ENCODE data around the gene F12.
A peak's percentile ranks its signal among the peaks of the same experiment; 100 is the strongest.

Gene F12

DNA sequence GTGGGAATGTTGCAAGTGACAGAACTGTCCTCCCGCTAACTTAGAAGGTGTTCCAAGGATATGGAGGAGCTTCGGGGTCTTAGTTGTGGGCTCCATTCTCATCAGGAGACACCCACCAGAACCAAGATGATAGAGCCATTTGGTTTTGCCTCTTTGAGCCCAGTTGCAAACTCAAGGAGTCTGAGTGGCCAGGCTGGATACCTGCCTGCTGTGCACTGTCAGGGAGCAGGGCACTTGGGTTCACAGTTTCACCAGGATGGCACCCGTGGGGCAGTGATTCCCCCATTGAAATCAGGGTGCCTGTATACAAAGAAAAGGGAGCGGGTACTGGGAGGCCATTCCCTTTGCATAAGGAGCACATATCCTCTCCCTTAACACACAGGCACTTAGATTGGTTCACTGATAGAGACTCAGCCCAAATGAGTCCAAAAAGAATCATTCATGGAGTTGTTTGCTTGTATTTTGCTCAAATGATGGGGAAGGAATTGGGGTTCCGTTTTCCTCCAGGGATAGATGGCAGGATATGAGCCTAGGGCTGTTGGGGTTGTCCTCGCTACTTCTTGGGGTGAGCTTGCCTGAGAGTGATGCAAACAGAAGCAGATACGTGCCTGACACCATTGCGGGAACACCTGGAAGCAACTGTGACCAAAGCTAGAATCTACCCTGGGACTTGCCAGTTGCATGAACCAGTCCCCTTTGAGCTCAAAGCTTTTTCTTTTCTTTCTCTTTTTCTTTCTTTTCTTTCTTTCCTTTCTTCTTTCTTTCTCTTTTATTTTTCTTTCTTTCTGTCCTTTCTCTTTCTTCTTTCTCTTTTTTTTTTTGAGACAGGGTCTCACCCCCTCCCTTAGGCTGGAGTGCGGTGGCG lies 35.9 kb upstream of the F12 start (continued):
- no peak for TF ChIP-seq ZNF792 (tag by site-specific recombination; IDR thresholded peaks at IDR 0.05)
- no peak for TF ChIP-seq ZNF701 (tag by site-specific recombination; IDR thresholded peaks at IDR 0.05)
- TF ChIP-seq ZNF335 (tag by site-specific recombination; conservative IDR thresholded peaks at IDR 0.05): no peak
- TF ChIP-seq ZNF366 (tag by site-specific recombination; conservative IDR thresholded peaks at IDR 0.05): peak; percentile 83
- peak; percentile 26; the same call in 1 of the 2 replicates for TF ChIP-seq ZBTB17 (tag by site-specific recombination; IDR thresholded peaks at IDR 0.05)
- TF ChIP-seq ZFP69B (tag by site-specific recombination; IDR thresholded peaks at IDR 0.05): no peak
- TF ChIP-seq ZNF555 (tag by site-specific recombination; conservative IDR thresholded peaks at IDR 0.05): no peak
- TF ChIP-seq, protein P1, sequence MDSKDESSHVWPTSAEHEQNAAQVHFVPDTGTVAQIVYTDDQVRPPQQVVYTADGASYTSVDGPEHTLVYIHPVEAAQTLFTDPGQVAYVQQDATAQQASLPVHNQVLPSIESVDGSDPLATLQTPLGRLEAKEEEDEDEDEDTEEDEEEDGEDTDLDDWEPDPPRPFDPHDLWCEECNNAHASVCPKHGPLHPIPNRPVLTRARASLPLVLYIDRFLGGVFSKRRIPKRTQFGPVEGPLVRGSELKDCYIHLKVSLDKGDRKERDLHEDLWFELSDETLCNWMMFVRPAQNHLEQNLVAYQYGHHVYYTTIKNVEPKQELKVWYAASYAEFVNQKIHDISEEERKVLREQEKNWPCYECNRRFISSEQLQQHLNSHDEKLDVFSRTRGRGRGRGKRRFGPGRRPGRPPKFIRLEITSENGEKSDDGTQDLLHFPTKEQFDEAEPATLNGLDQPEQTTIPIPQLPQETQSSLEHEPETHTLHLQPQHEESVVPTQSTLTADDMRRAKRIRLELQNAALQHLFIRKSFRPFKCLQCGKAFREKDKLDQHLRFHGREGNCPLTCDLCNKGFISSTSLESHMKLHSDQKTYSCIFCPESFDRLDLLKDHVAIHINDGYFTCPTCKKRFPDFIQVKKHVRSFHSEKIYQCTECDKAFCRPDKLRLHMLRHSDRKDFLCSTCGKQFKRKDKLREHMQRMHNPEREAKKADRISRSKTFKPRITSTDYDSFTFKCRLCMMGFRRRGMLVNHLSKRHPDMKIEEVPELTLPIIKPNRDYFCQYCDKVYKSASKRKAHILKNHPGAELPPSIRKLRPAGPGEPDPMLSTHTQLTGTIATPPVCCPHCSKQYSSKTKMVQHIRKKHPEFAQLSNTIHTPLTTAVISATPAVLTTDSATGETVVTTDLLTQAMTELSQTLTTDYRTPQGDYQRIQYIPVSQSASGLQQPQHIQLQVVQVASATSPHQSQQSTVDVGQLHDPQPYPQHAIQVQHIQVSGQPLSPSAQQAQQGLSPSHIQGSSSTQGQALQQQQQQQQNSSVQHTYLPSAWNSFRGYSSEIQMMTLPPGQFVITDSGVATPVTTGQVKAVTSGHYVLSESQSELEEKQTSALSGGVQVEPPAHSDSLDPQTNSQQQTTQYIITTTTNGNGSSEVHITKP (tag by site-specific recombination; IDR thresholded peaks at IDR 0.05): no peak
- no peak for TF ChIP-seq ZNF23 (tag by site-specific recombination; IDR thresholded peaks at IDR 0.05; ENCODE audit: borderline replicate concordance)
- no peak for TF ChIP-seq ZNF600 (tag by site-specific recombination; IDR thresholded peaks at IDR 0.05)
- TF ChIP-seq SALL2 (tag by site-specific recombination; IDR thresholded peaks at IDR 0.05; ENCODE audit: borderline replicate concordance): no peak
- no peak for TF ChIP-seq ZNF549 (tag by site-specific recombination; IDR thresholded peaks at IDR 0.05)
- no peak for TF ChIP-seq ZNF585B (tag by site-specific recombination; IDR thresholded peaks at IDR 0.05)
- TF ChIP-seq ZNF654 (tag by site-specific recombination; IDR thresholded peaks at IDR 0.05; ENCODE audit: low read depth): no peak
- TF ChIP-seq BCL11A (tag by site-specific recombination; IDR thresholded peaks at IDR 0.05; ENCODE audit: low read depth): no peak
- no peak for TF ChIP-seq HOXA7 (CRISPR knock-in tag; IDR thresholded peaks at IDR 0.05; ENCODE audit: borderline replicate concordance)
- no peak for TF ChIP-seq ZNF16 (tag by site-specific recombination; IDR thresholded peaks at IDR 0.05; ENCODE audit: low read depth)

DNA sequence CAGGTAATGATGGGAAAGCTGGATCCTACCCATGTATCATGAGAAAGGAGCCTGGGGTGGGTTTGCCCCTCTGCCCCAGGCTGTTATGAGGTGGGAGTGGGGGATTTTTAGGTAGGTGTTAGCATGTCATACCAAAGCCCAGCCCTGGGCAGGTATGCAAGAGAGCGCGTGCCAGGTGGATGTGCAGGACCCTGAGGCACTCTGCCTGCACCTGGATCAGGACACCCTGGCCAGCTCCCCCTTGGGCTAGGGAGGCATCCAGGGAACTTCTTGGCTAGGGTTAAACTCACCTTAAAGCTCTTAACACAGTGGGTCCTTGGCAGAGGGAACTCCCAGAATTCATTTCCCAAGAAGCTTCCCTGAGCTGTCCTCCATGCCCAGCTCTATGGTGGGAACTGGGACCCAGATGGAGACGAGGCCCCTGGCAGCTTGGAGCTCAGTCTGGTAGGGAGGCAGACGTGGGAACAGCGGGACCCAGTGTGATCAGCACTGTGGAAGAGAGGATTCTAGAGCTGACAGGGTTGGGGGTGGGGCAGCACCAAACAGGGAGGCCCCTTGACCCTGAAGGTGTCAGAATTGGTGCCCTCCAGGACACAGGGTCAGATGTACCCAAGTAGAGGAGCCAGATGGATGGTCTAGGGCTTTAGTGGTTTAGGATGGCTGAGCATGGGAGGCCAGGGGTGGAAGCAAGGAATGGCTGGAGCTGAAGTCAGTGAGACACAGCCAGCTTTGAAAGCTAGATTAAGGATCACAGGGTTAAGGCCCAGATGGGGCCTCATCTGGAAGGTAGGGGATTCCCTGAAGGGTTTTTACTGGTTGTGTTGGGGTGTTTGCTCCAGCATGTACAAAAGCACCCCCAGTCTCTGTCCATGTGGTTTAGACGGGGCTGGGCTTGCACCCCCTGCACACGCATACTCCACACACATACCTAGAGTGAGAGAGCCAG lies 35.0 kb upstream of the F12 start:
- POLR2A ChIA-PET: interaction anchor here (0.8 to 2.4 kb wide), 5 partner anchors 11 to 40 kb away, joined by 5 to 21 read pairs (median 7); partner anchors contain the start of gene GRK6
- Histone ChIP-seq H3K4me3 (ENCODE audit: low read depth, low read length) (no peak overlapping the region), H3K36me3 (ENCODE audit: control insufficient read depth in 2 of 2, insufficient read depth in 1 of 2, low read length in 2 of 2) (peaks cover 1 to 32% of the 10 kb centered on the region in 2 experiments; a peak in 2 of 3 replicates), H3K4me1 (ENCODE audit: control insufficient read depth, insufficient read depth, low read length) (no peaks in the 10 kb centered on the region), H3K27ac (ENCODE audit: extremely low read depth, low read depth, low read length) (no peak overlapping the region), H3K9me3 (ENCODE audit: control insufficient read depth, insufficient read depth, low read depth, low read length) (no peaks in the 10 kb centered on the region)
- CTCF ChIA-PET: interaction anchor here (0.6 to 3.5 kb wide), 7 partner anchors 11 to 56 kb away, joined by 3 to 17 read pairs (median 3); no protein-coding TSS in a partner anchor
- TF ChIP-seq, protein P2, sequence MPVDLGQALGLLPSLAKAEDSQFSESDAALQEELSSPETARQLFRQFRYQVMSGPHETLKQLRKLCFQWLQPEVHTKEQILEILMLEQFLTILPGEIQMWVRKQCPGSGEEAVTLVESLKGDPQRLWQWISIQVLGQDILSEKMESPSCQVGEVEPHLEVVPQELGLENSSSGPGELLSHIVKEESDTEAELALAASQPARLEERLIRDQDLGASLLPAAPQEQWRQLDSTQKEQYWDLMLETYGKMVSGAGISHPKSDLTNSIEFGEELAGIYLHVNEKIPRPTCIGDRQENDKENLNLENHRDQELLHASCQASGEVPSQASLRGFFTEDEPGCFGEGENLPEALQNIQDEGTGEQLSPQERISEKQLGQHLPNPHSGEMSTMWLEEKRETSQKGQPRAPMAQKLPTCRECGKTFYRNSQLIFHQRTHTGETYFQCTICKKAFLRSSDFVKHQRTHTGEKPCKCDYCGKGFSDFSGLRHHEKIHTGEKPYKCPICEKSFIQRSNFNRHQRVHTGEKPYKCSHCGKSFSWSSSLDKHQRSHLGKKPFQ (tag by site-specific recombination; IDR thresholded peaks at IDR 0.05): peak; percentile 89
- no peak for TF ChIP-seq ZFP37 (tag by site-specific recombination; IDR thresholded peaks at IDR 0.05)
- no peak for TF ChIP-seq MEIS1 (CRISPR knock-in tag; IDR thresholded peaks at IDR 0.05; ENCODE audit: borderline replicate concordance)
- no peak for TF ChIP-seq FEZF1 (tag by site-specific recombination; IDR thresholded peaks at IDR 0.05)
- no peak for TF ChIP-seq SALL2 (tag by site-specific recombination; IDR thresholded peaks at IDR 0.05; ENCODE audit: borderline replicate concordance)
- no peak for TF ChIP-seq ZNF239 (tag by site-specific recombination; IDR thresholded peaks at IDR 0.05)
- 0 out of 2 replicates have a peak, but pooled peaks have one; percentile 18 for TF ChIP-seq ZBTB48 (tag by site-specific recombination; IDR thresholded peaks at IDR 0.05)
- TF ChIP-seq GLIS2 (tag by site-specific recombination; IDR thresholded peaks at IDR 0.05): no peak; the same call in 1 of the 2 replicates
- TF ChIP-seq, protein P3, sequence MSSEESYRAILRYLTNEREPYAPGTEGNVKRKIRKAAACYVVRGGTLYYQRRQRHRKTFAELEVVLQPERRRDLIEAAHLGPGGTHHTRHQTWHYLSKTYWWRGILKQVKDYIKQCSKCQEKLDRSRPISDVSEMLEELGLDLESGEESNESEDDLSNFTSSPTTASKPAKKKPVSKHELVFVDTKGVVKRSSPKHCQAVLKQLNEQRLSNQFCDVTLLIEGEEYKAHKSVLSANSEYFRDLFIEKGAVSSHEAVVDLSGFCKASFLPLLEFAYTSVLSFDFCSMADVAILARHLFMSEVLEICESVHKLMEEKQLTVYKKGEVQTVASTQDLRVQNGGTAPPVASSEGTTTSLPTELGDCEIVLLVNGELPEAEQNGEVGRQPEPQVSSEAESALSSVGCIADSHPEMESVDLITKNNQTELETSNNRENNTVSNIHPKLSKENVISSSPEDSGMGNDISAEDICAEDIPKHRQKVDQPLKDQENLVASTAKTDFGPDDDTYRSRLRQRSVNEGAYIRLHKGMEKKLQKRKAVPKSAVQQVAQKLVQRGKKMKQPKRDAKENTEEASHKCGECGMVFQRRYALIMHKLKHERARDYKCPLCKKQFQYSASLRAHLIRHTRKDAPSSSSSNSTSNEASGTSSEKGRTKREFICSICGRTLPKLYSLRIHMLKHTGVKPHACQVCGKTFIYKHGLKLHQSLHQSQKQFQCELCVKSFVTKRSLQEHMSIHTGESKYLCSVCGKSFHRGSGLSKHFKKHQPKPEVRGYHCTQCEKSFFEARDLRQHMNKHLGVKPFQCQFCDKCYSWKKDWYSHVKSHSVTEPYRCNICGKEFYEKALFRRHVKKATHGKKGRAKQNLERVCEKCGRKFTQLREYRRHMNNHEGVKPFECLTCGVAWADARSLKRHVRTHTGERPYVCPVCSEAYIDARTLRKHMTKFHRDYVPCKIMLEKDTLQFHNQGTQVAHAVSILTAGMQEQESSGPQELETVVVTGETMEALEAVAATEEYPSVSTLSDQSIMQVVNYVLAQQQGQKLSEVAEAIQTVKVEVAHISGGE (tag by site-specific recombination; conservative IDR thresholded peaks at IDR 0.05; ENCODE audit: low read depth): no peak
- TF ChIP-seq ZNF837 (tag by site-specific recombination; IDR thresholded peaks at IDR 0.05): no peak
- TF ChIP-seq ZNF16 (tag by site-specific recombination; IDR thresholded peaks at IDR 0.05; ENCODE audit: low read depth): no peak

Data from HEK293 (cell line).